Calu3 (cell line): ENCODE measurements around the gene GBA3. TPM values are rescaled to one million over a fixed set of nuclear protein-coding genes. Genes with fewer than 3 reads are reported as not detected.

Source experiments
- BruUV-seq: library from RNA; stranded (reverse); fragments of 400-500 nt; replicated peaks from 2 replicates; lab custom pipeline; 2021; lab: Mats Ljungman, UMichigan
- CTCF ChIA-PET: fragments of 300-600 bp; sonication (Branson Sonifier 250); formaldehyde crosslinking; loops from one replicate; lab custom pipeline; 2022; ENCODE audit warnings: antibody characterized with exemption; lab: Charles Lee
- DNase-seq: peaks from one replicate; pipeline ENCODE4 v3.0.0; 2022
- H3K27ac Mint-ChIP-seq: one replicate; pipeline ENCODE4 v1.8.0; 2022; ENCODE audit warnings: mixed read lengths; ENCODE audit not compliant: unreplicated experiment
- H3K27me3 Mint-ChIP-seq: one replicate; pipeline ENCODE4 v1.8.0; 2022; ENCODE audit warnings: mixed read lengths; ENCODE audit not compliant: unreplicated experiment
- H3K36me3 Mint-ChIP-seq: one replicate; pipeline ENCODE4 v1.8.0; 2022; ENCODE audit warnings: mild to moderate bottlenecking, moderate library complexity, mixed read lengths; ENCODE audit not compliant: insufficient read depth, unreplicated experiment
- H3K4me1 Mint-ChIP-seq: one replicate; pipeline ENCODE4 v1.8.0; 2022; ENCODE audit warnings: mild to moderate bottlenecking, low read depth, mixed read lengths; ENCODE audit not compliant: unreplicated experiment
- H3K4me3 Mint-ChIP-seq: one replicate; pipeline ENCODE4 v1.8.0; 2022; ENCODE audit warnings: mild to moderate bottlenecking, low read depth, moderate library complexity, mixed read lengths; ENCODE audit not compliant: unreplicated experiment
- H3K9me3 Mint-ChIP-seq: one replicate; pipeline ENCODE4 v1.8.0; 2022; ENCODE audit warnings: low read depth, mixed read lengths; ENCODE audit not compliant: unreplicated experiment
- CTCF ChIP-seq: fragments of 200-600 bp; IDR thresholded peaks from one replicate; pipeline ENCODE4 v1.8.0; 2022; ENCODE audit warnings: antibody characterized with exemption; ENCODE audit not compliant: unreplicated experiment
- intact Hi-C: fragments of 100-400 bp; cut with micrococcal nuclease; formaldehyde crosslinking; loops from one replicate; pipeline ENCODE4 v1.10.0; 2022; ENCODE audit not compliant: unreplicated experiment
- total RNA-seq: library from RNA; stranded (reverse); gene quantifications from 2 replicates; pipeline ENCODE4 v1.2.3, GENCODE V29; 2022

Gene GBA3
- total RNA-seq, 1 experiment from 2014 or later = 0.21 TPM

- CTCF ChIA-PET = no interaction called here
- intact Hi-C loops = no loop called here
- H3K27ac Mint-ChIP-seq = no peak overlapping the region
- H3K27me3 Mint-ChIP-seq = no peaks in the 10 kb centered on the region
- no peaks in the 10 kb centered on the region for H3K9me3 Mint-ChIP-seq
- TF ChIP-seq CTCF = no peak
- H3K36me3 Mint-ChIP-seq = no peaks in the 10 kb centered on the region
- no peak overlapping the region for H3K4me3 Mint-ChIP-seq
- no peaks in the 10 kb centered on the region for H3K4me1 Mint-ChIP-seq
- no peak for DNase-seq
- no TSS peak for BruUV-seq
Observed at GRCh38 chr4:22713841-22714240, 21.1 kb downstream of the GBA3 start.

GRCh38 chr4:22719218-22719617 lies 26.5 kb downstream of the GBA3 start:
- H3K36me3 Mint-ChIP-seq = no peaks in the 10 kb centered on the region
- H3K27me3 Mint-ChIP-seq = no peaks in the 10 kb centered on the region
- no peak for DNase-seq
- no TSS peak for BruUV-seq
- peaks cover 2% of the 10 kb centered on the region for H3K9me3 Mint-ChIP-seq
- intact Hi-C loops = no loop called here
- H3K4me1 Mint-ChIP-seq = no peaks in the 10 kb centered on the region
- no peak overlapping the region for H3K27ac Mint-ChIP-seq
- no peak overlapping the region for H3K4me3 Mint-ChIP-seq
- CTCF ChIA-PET = no interaction called here
- TF ChIP-seq CTCF = no peak

- no peaks in the 10 kb centered on the region for H3K27me3 Mint-ChIP-seq
- no TSS peak for BruUV-seq
Observed at GRCh38 chr4:22720091-22720490, 27.4 kb downstream of the GBA3 start.

GRCh38 chr4:22721204-22721603 lies 28.5 kb downstream of the GBA3 start:
- intact Hi-C loops = no loop called here
- H3K36me3 Mint-ChIP-seq = no peaks in the 10 kb centered on the region
- peaks cover 2% of the 10 kb centered on the region for H3K9me3 Mint-ChIP-seq
- H3K27me3 Mint-ChIP-seq = no peaks in the 10 kb centered on the region
- no TSS peak for BruUV-seq
- no peak for DNase-seq
- CTCF ChIA-PET = no interaction called here
- no peak overlapping the region for H3K4me3 Mint-ChIP-seq
- no peaks in the 10 kb centered on the region for H3K4me1 Mint-ChIP-seq
- no peak for TF ChIP-seq CTCF
- H3K27ac Mint-ChIP-seq = no peak overlapping the region

More at GRCh38 chr4:22720091-22720490, 27.4 kb downstream of the GBA3 start:
- no peaks in the 10 kb centered on the region for H3K36me3 Mint-ChIP-seq
- CTCF ChIA-PET = no interaction called here
- H3K4me3 Mint-ChIP-seq = no peak overlapping the region
- H3K4me1 Mint-ChIP-seq = no peaks in the 10 kb centered on the region
- H3K27ac Mint-ChIP-seq = no peak overlapping the region
- DNase-seq = no peak
- H3K9me3 Mint-ChIP-seq = peaks cover 2% of the 10 kb centered on the region
- no peak for TF ChIP-seq CTCF
- intact Hi-C loops = no loop called here
